H54 (cell line): ENCODE measurements around the gene DEK.
"Not testable (repeated sequence)": the region's sequence is repeated elsewhere in the genome, so short reads cannot be mapped to it uniquely, and the experiment has no call there.

Experiments
- DNase-seq: peaks from one replicate; pipeline ENCODE4 v3.0.0; 2011; ENCODE audit warnings: low spot score, mixed read lengths; ENCODE audit not compliant: insufficient read length
- FAIRE-seq: peaks from 3 replicates; lab custom pipeline; 2011; peaks lifted over from hg19 to GRCh38; lab: Jason Lieb, UNC
- POLR2A ChIP-seq: IDR thresholded peaks from 2 replicates; pipeline ENCODE4 v1.6.1; 2011; ENCODE audit warnings: low read depth, mild to moderate bottlenecking, low read length

Gene DEK

GRCh38 chr6:18214003-18214402 lies 50.3 kb downstream of the DEK start:
- FAIRE-seq (no peak), DNase-seq (no peak)
- no peak for TF ChIP-seq POLR2A

GRCh38 chr6:18213439-18213838 lies 50.9 kb downstream of the DEK start:
- FAIRE-seq (no peak), DNase-seq (no peak)
- TF ChIP-seq POLR2A: no peak

- DNase-seq (no peak), FAIRE-seq (no peak)
- no peak for TF ChIP-seq POLR2A
Observed at GRCh38 chr6:18212231-18212630, 52.1 kb downstream of the DEK start.

- no peak for DNase-seq
- no peak for TF ChIP-seq POLR2A
- no peak for FAIRE-seq
Observed at GRCh38 chr6:18211338-18211737, 53.0 kb downstream of the DEK start.

GRCh38 chr6:18210707-18211106 lies 53.6 kb downstream of the DEK start:
- FAIRE-seq: no peak
- DNase-seq: no peak
- TF ChIP-seq POLR2A: no peak

- DNase-seq (no peak), FAIRE-seq (no peak)
- no peak for TF ChIP-seq POLR2A
Observed at GRCh38 chr6:18209539-18210197, 54.7 kb downstream of the DEK start.

GRCh38 chr6:18208778-18209177 lies 55.6 kb downstream of the DEK start:
- FAIRE-seq, DNase-seq: not testable (repeated sequence)

GRCh38 chr6:18207949-18208348 lies 56.4 kb downstream of the DEK start:
- no peak for FAIRE-seq
- no peak for TF ChIP-seq POLR2A
- no peak for DNase-seq

- no peak for FAIRE-seq
Observed at GRCh38 chr6:18207438-18207837, 56.9 kb downstream of the DEK start.

GRCh38 chr6:18206591-18206990 lies 57.7 kb downstream of the DEK start:
- FAIRE-seq: no peak
- DNase-seq: no peak
- no peak for TF ChIP-seq POLR2A

More at GRCh38 chr6:18207438-18207837, 56.9 kb downstream of the DEK start:
- no peak for TF ChIP-seq POLR2A
- no peak for DNase-seq

GRCh38 chr6:18204691-18205090 lies 59.6 kb downstream of the DEK start:
- DNase-seq: no peak
- no peak for TF ChIP-seq POLR2A
- no peak for FAIRE-seq

- no peak for TF ChIP-seq POLR2A
- DNase-seq (no peak), FAIRE-seq (no peak)
Observed at GRCh38 chr6:18203786-18204185, 60.5 kb downstream of the DEK start.

- no peak for TF ChIP-seq POLR2A
- DNase-seq (no peak), FAIRE-seq (no peak)
Observed at GRCh38 chr6:18192026-18192425, 72.3 kb downstream of the DEK start.

GRCh38 chr6:18189196-18189595 lies 75.1 kb downstream of the DEK start:
- no peak for FAIRE-seq
- no peak for TF ChIP-seq POLR2A
- DNase-seq: no peak

GRCh38 chr6:18187701-18188100 lies 76.6 kb downstream of the DEK start:
- FAIRE-seq: no peak
- no peak for TF ChIP-seq POLR2A
- no peak for DNase-seq
